ENCODE measurements around the gene ADAT1.

- no peak for TF ChIP-seq POLR2A (IDR thresholded peaks at IDR 0.05)
- TF ChIP-seq, protein P1, sequence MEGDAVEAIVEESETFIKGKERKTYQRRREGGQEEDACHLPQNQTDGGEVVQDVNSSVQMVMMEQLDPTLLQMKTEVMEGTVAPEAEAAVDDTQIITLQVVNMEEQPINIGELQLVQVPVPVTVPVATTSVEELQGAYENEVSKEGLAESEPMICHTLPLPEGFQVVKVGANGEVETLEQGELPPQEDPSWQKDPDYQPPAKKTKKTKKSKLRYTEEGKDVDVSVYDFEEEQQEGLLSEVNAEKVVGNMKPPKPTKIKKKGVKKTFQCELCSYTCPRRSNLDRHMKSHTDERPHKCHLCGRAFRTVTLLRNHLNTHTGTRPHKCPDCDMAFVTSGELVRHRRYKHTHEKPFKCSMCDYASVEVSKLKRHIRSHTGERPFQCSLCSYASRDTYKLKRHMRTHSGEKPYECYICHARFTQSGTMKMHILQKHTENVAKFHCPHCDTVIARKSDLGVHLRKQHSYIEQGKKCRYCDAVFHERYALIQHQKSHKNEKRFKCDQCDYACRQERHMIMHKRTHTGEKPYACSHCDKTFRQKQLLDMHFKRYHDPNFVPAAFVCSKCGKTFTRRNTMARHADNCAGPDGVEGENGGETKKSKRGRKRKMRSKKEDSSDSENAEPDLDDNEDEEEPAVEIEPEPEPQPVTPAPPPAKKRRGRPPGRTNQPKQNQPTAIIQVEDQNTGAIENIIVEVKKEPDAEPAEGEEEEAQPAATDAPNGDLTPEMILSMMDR (IDR thresholded peaks at IDR 0.05): no peak
Observed at GRCh38 chr16:75614066-75614897, 8.8 kb downstream of the ADAT1 start.
